ENCODE measurements around the gene EXOC3. TPM values are rescaled to one million over a fixed set of nuclear protein-coding genes. Genes with fewer than 3 reads are reported as not detected.
"Not testable (repeated sequence)": the region's sequence is repeated elsewhere in the genome, so short reads cannot be mapped to it uniquely, and the experiment has no call there.

The EXOC3 gene
- total and polyA plus RNA-seq, 10 of the 15 experiments (the other 5 are each of a cell fraction or from before 2014, with no cell fraction given), result 1.6 to 53.0 (median 27.9) TPM

DNA sequence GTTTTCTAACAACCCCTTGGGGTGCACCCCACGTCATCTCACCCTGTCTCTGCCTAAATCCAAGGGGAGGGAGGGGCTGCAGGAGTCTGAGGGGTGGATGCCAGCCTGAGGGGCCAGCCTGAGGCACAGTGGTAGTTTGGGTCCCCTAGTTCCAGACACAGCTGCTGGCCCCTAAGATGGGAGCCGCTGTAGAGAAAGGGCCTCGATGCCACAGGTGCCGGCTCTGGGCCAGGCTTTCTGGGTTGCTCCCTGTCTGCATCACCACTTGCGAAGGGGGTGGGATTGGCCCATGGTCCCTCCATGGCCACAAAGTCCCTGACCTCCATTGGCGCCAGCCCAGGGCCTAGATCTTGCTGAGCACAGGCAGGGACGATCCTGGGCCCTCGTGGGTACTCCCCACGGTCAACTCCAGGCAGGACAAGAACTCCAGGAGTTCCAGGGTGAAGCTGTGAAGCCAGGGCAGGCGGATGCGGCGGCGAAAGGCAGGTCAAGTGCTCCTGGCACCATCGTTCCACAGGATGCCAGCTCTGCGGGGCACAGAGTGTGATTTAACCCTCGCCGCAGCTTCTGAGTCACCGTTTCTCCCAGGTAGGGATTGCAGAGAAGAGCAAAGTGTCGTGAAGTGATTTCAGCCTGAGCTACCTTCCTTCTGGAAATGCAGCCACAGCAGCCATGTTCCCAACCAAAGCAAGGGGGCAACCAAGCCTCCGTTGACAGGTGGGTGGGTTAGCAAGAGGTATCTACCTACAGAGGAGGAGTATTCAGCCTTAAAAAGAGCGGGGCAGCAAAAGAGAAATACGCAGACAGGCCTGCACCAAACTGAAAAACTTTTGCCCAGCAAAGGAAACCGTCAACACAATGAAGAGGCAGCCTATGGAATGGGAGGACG, 41.6 kb upstream of the EXOC3 start:
- ATAC-seq (no peak), FAIRE-seq (no peak), DNase-seq (ENCODE audit: low read depth, low spot score) (no peak)
- Histone ChIP-seq H3K4me2 (ENCODE audit: control insufficient read depth, insufficient read depth) (no peak overlapping the region), H2AFZ (ENCODE audit: control insufficient read depth, low read depth, low read length) (no peak overlapping the region), H4K20me1 (ENCODE audit: control insufficient read depth, insufficient read depth) (no peaks in the 10 kb centered on the region), H3K4me3 (no peak overlapping the region), H3K79me2 (ENCODE audit: control insufficient read depth, insufficient read depth, low read length) (no peaks in the 10 kb centered on the region; the same call in none of the 2 replicates), H3K27me3 (replicated peaks in 1 of 2; ENCODE audit: control insufficient read depth in 2 of 2, insufficient read depth in 2 of 2, low read length in 1 of 2) (no peaks in the 10 kb centered on the region), H3K9ac (ENCODE audit: control insufficient read depth, insufficient read depth, low read length) (no peak overlapping the region), H3K9me3 (replicated peaks; ENCODE audit: control insufficient read depth, insufficient read depth, low read length) (peaks cover 5% of the 10 kb centered on the region; the same call in 2 of the 3 replicates), H3K4me1 (ENCODE audit: control insufficient read depth, insufficient read depth, low read length) (peaks cover 56% of the 10 kb centered on the region), H3K36me3 (ENCODE audit: control insufficient read depth in 2 of 2, insufficient read depth in 2 of 2, low read length in 1 of 2) (peaks cover 3 to 16% of the 10 kb centered on the region in 2 experiments; a peak in 3 of 4 replicates), H3K27ac (ENCODE audit: control insufficient read depth, insufficient read depth) (peak overlapping the region; percentile 95)
- WGBS (ENCODE audit: insufficient coverage, insufficient replicate concordance, low lambda C conversion rate, missing lambda C conversion rate), result 89% methylated on average over 24 of the region's 24 CpGs
- SMC1A ChIA-PET (ENCODE audit: uncharacterized antibody, unreplicated experiment), result no interaction called here
- CTCF ChIA-PET, result interaction anchor here (0.6 to 2.1 kb wide), 3 partner anchors 23 to 37 kb away, joined by 3 to 5 read pairs (median 4); no protein-coding TSS in a partner anchor
- in situ Hi-C loops (cut with MboI), result no loop called here
- intact Hi-C loops (cut with micrococcal nuclease; ENCODE audit: unreplicated experiment), result loop anchor here (2.0 kb wide), 1 partner anchor 33 kb away; no protein-coding TSS in a partner anchor
- POLR2A ChIA-PET, result interaction anchor here (0.6 to 1.9 kb wide), 3 partner anchors 11 to 46 kb away, joined by 3 to 6 read pairs (median 4); no protein-coding TSS in a partner anchor
- no peak for TF ChIP-seq WRNIP1 (IDR thresholded peaks at IDR 0.05; ENCODE audit: borderline replicate concordance, low read depth, low read length)
- TF ChIP-seq SIX5 (IDR thresholded peaks at IDR 0.05; ENCODE audit: low read depth, low read length, severe bottlenecking), result no peak
- TF ChIP-seq, protein P1, sequence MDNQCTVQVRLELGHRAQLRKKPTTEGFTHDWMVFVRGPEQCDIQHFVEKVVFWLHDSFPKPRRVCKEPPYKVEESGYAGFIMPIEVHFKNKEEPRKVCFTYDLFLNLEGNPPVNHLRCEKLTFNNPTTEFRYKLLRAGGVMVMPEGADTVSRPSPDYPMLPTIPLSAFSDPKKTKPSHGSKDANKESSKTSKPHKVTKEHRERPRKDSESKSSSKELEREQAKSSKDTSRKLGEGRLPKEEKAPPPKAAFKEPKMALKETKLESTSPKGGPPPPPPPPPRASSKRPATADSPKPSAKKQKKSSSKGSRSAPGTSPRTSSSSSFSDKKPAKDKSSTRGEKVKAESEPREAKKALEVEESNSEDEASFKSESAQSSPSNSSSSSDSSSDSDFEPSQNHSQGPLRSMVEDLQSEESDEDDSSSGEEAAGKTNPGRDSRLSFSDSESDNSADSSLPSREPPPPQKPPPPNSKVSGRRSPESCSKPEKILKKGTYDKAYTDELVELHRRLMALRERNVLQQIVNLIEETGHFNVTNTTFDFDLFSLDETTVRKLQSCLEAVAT (IDR thresholded peaks at IDR 0.05), result 0 out of 2 replicates have a peak, but pooled peaks have one; percentile 34
- TF ChIP-seq CBX5 (IDR thresholded peaks at IDR 0.05; ENCODE audit: low read depth), result no peak
- TF ChIP-seq SRF (IDR thresholded peaks at IDR 0.05; ENCODE audit: low read depth in 2 of 2, low read length in 2 of 2), result 0 out of 4 replicates have a peak, but pooled peaks of 1 of the 2 experiments have one; percentile 5
- TF ChIP-seq, protein P2, sequence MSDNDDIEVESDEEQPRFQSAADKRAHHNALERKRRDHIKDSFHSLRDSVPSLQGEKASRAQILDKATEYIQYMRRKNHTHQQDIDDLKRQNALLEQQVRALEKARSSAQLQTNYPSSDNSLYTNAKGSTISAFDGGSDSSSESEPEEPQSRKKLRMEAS (IDR thresholded peaks at IDR 0.05; ENCODE audit: low read depth, low read length), result no peak
- BruUV-seq (replicated peaks), result no TSS peak
- RAD21 ChIA-PET (ENCODE audit: unreplicated experiment), result interaction anchor here (2.7 to 2.8 kb wide), 2 partner anchors 9 to 85 kb away, joined by 6 to 10 read pairs; no protein-coding TSS in a partner anchor

DNA sequence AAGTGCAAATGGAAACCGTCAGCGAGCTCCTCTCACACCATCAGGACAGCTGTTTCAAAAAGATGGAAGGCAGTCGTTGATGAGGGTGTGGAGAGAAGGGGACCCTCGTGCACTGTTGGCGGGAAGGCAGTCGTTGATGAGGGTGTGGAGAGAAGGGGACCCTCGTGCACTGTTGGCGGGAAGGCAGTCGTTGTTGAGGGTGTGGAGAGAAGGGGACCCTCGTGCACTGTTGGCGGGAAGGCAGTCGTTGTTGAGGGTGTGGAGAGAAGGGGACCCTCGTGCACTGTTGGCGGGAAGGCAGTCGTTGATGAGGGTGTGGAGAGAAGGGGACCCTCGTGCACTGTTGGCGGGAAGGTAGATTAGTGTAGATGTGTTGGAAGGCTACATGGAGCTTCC, 40.8 kb upstream of the EXOC3 start:
- H2AFZ ChIP-seq (ENCODE audit: control insufficient read depth, low read depth, low read length); DNase-seq (ENCODE audit: low read depth, low spot score); FAIRE-seq; ATAC-seq; H3K4me3 ChIP-seq; H3K9ac ChIP-seq (ENCODE audit: control insufficient read depth, insufficient read depth, low read length); BruUV-seq (replicated peaks); H4K20me1 ChIP-seq (ENCODE audit: control insufficient read depth, insufficient read depth); H3K79me2 ChIP-seq (ENCODE audit: control insufficient read depth, insufficient read depth, low read length); H3K9me3 ChIP-seq (replicated peaks; ENCODE audit: control insufficient read depth, insufficient read depth, low read length); in situ Hi-C loops (cut with MboI); H3K27me3 ChIP-seq (replicated peaks in 1 of 2; ENCODE audit: control insufficient read depth in 2 of 2, insufficient read depth in 2 of 2, low read length in 1 of 2): not testable (repeated sequence)
- H3K4me1 ChIP-seq (ENCODE audit: control insufficient read depth, insufficient read depth, low read length), result peaks cover 56% of the 10 kb centered on the region
- H3K4me2 ChIP-seq (ENCODE audit: control insufficient read depth, insufficient read depth), result peak overlapping the region; percentile 45; the same call in 1 of the 2 replicates
- peak overlapping the region; percentile 67 for H3K27ac ChIP-seq (ENCODE audit: control insufficient read depth, insufficient read depth)
- ChIA-PET CTCF (interaction anchor here (0.6 to 2.1 kb wide), 3 partner anchors 22 to 37 kb away, joined by 3 to 5 read pairs (median 4); no protein-coding TSS in a partner anchor), POLR2A (interaction anchor here (0.6 to 1.9 kb wide), 4 partner anchors 10 to 30 kb away, joined by 3 to 6 read pairs (median 4); no protein-coding TSS in a partner anchor), RAD21 (ENCODE audit: unreplicated experiment) (interaction anchor here (2.7 kb wide), 1 partner anchor 9 kb away, joined by 6 read pairs; no protein-coding TSS in a partner anchor), SMC1A (ENCODE audit: uncharacterized antibody, unreplicated experiment) (interaction anchor here (1.6 kb wide), 1 partner anchor 22 kb away, joined by 8 read pairs; no protein-coding TSS in a partner anchor)
- intact Hi-C loops (cut with micrococcal nuclease; ENCODE audit: unreplicated experiment), result loop anchor here (2.0 kb wide), 1 partner anchor 33 kb away; no protein-coding TSS in a partner anchor
- 96% methylated on average over 17 of the region's 17 CpGs for WGBS (ENCODE audit: insufficient coverage, insufficient replicate concordance, low lambda C conversion rate, missing lambda C conversion rate)
- H3K36me3 ChIP-seq (ENCODE audit: control insufficient read depth in 2 of 2, insufficient read depth in 2 of 2, low read length in 1 of 2), result peaks cover 3 to 16% of the 10 kb centered on the region in 2 experiments; a peak in 3 of 4 replicates
